Measurements from ENCODE around the gene FAM229B. TPM values are rescaled to one million over a fixed set of nuclear protein-coding genes. Genes with fewer than 3 reads are reported as not detected.
A peak's percentile ranks its signal among the peaks of the same experiment; 100 is the strongest.

Gene FAM229B
- total RNA-seq, 1 donor from 2014 or later = 32.2 TPM

DNA sequence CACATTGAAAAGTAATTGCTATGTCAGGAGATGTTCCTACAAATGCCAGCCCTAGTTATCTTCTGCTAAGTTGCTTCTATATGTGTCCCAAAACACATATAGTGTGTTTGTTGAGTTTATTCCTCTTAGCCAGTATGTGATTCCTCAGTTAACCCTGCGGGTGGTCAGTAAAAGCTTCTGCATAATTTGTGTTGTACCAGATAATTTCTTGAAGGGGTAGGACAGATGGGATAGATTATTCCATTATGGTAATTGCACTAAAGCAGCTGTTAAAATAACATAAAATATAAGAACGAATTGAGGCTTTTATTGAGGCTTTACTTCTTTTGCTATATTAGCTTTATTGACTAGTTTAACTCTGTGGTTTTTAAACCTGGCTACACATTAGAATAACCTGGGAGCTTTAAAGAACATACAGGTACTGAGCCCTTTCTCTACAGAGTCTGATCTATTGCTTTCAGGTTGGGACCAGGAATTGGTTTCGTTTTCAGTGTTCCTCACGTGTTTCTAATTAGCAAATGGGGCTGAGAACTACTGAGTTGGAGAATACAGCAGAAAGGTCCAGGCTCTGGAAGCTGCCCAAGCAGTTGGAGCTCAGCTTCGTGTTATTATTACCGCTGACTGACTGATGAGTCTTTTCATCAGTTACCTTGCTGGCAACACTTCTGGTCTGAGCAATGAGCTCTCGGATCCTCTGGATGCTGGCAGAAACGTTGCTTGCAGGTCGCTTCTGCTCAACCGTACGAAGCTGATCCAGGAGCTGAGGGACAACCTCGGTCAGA lies 56.9 kb downstream of the FAM229B start:
- no peaks in the 10 kb centered on the region for H3F3A ChIP-seq (ENCODE audit: low read depth)
- no peaks in the 10 kb centered on the region for H3K27me3 ChIP-seq
- Mint-ChIP-seq H3K4me1 (no peaks in the 10 kb centered on the region), H3K27me3 (ENCODE audit: insufficient read depth, low read depth) (no peaks in the 10 kb centered on the region), H3K9me3 (no peaks in the 10 kb centered on the region), H3K27ac (no peak overlapping the region), H3K4me3 (no peak overlapping the region), H3K36me3 (no peaks in the 10 kb centered on the region)
- no peak for TF ChIP-seq EZH2 (IDR thresholded peaks at IDR 0.05)
- TF ChIP-seq EZH2phosphoT487 (IDR thresholded peaks at IDR 0.05) = no peak
- TF ChIP-seq, protein P1, sequence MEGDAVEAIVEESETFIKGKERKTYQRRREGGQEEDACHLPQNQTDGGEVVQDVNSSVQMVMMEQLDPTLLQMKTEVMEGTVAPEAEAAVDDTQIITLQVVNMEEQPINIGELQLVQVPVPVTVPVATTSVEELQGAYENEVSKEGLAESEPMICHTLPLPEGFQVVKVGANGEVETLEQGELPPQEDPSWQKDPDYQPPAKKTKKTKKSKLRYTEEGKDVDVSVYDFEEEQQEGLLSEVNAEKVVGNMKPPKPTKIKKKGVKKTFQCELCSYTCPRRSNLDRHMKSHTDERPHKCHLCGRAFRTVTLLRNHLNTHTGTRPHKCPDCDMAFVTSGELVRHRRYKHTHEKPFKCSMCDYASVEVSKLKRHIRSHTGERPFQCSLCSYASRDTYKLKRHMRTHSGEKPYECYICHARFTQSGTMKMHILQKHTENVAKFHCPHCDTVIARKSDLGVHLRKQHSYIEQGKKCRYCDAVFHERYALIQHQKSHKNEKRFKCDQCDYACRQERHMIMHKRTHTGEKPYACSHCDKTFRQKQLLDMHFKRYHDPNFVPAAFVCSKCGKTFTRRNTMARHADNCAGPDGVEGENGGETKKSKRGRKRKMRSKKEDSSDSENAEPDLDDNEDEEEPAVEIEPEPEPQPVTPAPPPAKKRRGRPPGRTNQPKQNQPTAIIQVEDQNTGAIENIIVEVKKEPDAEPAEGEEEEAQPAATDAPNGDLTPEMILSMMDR (IDR thresholded peaks at IDR 0.05) = no peak
- H3K79me2 ChIP-seq (ENCODE audit: low read depth) = no peaks in the 10 kb centered on the region
- H3K4me1 ChIP-seq = no peaks in the 10 kb centered on the region
- H3K9ac ChIP-seq = no peak overlapping the region
- no peak overlapping the region for H3K4me3 ChIP-seq
- H2AFZ ChIP-seq (replicated peaks) = peak overlapping the region; percentile 2
- H3K36me3 ChIP-seq = no peaks in the 10 kb centered on the region
- no peak for DNase-seq (ENCODE audit: low spot score)
- H4K20me1 ChIP-seq (ENCODE audit: low read depth) = no peaks in the 10 kb centered on the region
- H3K4me2 ChIP-seq = no peak overlapping the region
- H3K9me3 ChIP-seq (ENCODE audit: low read depth) = no peaks in the 10 kb centered on the region
- no peak overlapping the region for H3K27ac ChIP-seq

DNA sequence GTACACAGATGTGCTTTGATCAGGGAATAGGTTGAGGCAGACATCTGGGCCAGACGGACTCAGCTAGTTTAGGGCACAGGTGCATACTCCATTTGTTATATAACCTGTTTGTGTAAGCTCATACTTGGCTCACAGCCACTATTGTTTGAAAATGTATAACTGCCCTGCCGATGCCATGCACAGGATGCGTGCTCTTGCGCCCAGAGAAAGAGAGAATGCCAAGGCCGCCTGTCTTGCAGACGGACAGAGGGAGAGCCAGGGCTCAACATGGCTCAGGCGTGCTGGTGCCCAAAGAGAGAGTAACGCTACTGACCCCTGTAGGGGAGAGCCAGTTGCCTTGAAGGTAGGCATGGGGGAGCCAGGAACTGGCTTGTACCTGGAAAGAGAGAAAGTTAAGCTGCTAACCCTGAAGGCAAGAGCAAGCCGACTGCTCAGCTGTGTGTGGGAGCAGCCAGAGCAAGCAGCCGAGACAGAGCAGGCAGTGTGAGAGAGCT lies 57.7 kb downstream of the FAM229B start:
- H3K27me3 Mint-ChIP-seq (ENCODE audit: insufficient read depth, low read depth) = no peaks in the 10 kb centered on the region
- Histone ChIP-seq H3K36me3 (no peaks in the 10 kb centered on the region), H3F3A (ENCODE audit: low read depth) (no peaks in the 10 kb centered on the region), H3K9me3 (ENCODE audit: low read depth) (no peaks in the 10 kb centered on the region), H2AFZ (replicated peaks) (peak overlapping the region; percentile 2), H3K4me1 (no peaks in the 10 kb centered on the region), H3K4me2 (no peak overlapping the region), H4K20me1 (ENCODE audit: low read depth) (no peaks in the 10 kb centered on the region), H3K9ac (no peak overlapping the region), H3K27me3 (no peaks in the 10 kb centered on the region), H3K79me2 (ENCODE audit: low read depth) (no peaks in the 10 kb centered on the region), H3K27ac (no peak overlapping the region), H3K4me3 (no peak overlapping the region)
- H3K27ac Mint-ChIP-seq = peak overlapping the region; percentile 7
- H3K9me3 Mint-ChIP-seq = no peaks in the 10 kb centered on the region
- H3K4me3 Mint-ChIP-seq = no peak overlapping the region
- H3K4me1 Mint-ChIP-seq = no peaks in the 10 kb centered on the region
- no peak for DNase-seq (ENCODE audit: low spot score)
- no peaks in the 10 kb centered on the region for H3K36me3 Mint-ChIP-seq
- TF ChIP-seq EZH2phosphoT487 (IDR thresholded peaks at IDR 0.05) = no peak
- TF ChIP-seq, protein P1 (IDR thresholded peaks at IDR 0.05) = no peak
- TF ChIP-seq EZH2 (IDR thresholded peaks at IDR 0.05) = no peak

DNA sequence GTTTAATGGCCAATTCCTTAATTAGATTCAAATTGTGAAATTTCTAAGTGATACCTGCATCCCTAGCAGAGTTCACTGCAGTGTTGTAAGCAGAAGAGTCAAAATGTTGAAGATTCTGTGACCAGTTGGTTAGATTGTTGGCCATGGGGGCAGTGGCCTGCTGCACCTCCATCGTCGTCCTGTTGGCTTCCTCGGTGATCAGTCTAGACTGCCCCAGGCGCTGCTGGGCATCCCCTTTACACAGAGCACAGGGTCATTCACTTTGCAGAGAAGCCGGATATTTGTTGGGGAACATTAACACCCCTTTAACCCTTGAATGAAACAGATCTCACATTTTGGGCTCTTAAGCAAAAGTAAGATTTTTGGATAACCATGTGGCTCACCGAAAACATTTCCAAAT lies 60.7 kb downstream of the FAM229B start:
- no peaks in the 10 kb centered on the region for H3K4me1 ChIP-seq
- no peaks in the 10 kb centered on the region for H4K20me1 ChIP-seq (ENCODE audit: low read depth)
- no peaks in the 10 kb centered on the region for H3K79me2 ChIP-seq (ENCODE audit: low read depth)
- no peak overlapping the region for H3K4me3 Mint-ChIP-seq
- peaks cover 2% of the 10 kb centered on the region for H3K4me1 Mint-ChIP-seq
- H2AFZ ChIP-seq (replicated peaks) = no peak overlapping the region
- no peaks in the 10 kb centered on the region for H3K9me3 Mint-ChIP-seq
- TF ChIP-seq, protein P1 (IDR thresholded peaks at IDR 0.05) = no peak
- TF ChIP-seq EZH2 (IDR thresholded peaks at IDR 0.05) (no peak), EZH2phosphoT487 (IDR thresholded peaks at IDR 0.05) (no peak)
- H3K27ac ChIP-seq = no peak overlapping the region
- H3K4me2 ChIP-seq = no peak overlapping the region
- no peaks in the 10 kb centered on the region for H3K9me3 ChIP-seq (ENCODE audit: low read depth)
- no peak overlapping the region for H3K4me3 ChIP-seq
- H3F3A ChIP-seq (ENCODE audit: low read depth) = no peaks in the 10 kb centered on the region
- H3K36me3 Mint-ChIP-seq = no peaks in the 10 kb centered on the region
- H3K9ac ChIP-seq = no peak overlapping the region
- no peak for DNase-seq (ENCODE audit: low spot score)
- no peaks in the 10 kb centered on the region for H3K27me3 Mint-ChIP-seq (ENCODE audit: insufficient read depth, low read depth)
- H3K27ac Mint-ChIP-seq = no peak overlapping the region
- H3K36me3 ChIP-seq = no peaks in the 10 kb centered on the region
- H3K27me3 ChIP-seq = no peaks in the 10 kb centered on the region

Data from neural progenitor cell (in vitro differentiated cells).